GM13977 (cell line): Measurements from ENCODE around the gene NCLN.
"Not testable (repeated sequence)": the region's sequence is repeated elsewhere in the genome, so short reads cannot be mapped to it uniquely, and the experiment has no call there.

ENCODE experiments used
- DNase-seq: peaks from one replicate; pipeline ENCODE4 v3.0.0; 2012; ENCODE audit warnings: low spot score
- CTCF ChIP-seq: IDR thresholded peaks from 2 replicates; pipeline ENCODE4 v1.5.1; 2012; ENCODE audit warnings: mild to moderate bottlenecking, control low read depth; ENCODE audit not compliant: insufficient read depth; ENCODE audit errors: extremely low read depth, missing control alignments
- in situ Hi-C: fragments of 300-500 bp; cut with MboI; formaldehyde crosslinking; loops from one replicate; pipeline ENCODE4 v1.12.0; 2022; ENCODE audit warnings: low sequenced_read_pairs, low pct_unique_long_range_greater_than_20kb, mixed read lengths, inconsistent platforms; ENCODE audit not compliant: unreplicated experiment

NCLN gene

GRCh38 chr19:3189702-3190469, 4.2 kb downstream of the NCLN start:
- TF ChIP-seq CTCF = no peak
- no peak for DNase-seq
- in situ Hi-C loops = no loop called here

GRCh38 chr19:3190470-3190770, 4.7 kb downstream of the NCLN start:
- no peak for DNase-seq
- in situ Hi-C loops = no loop called here
- no peak for TF ChIP-seq CTCF

GRCh38 chr19:3190921-3191805, 5.4 kb downstream of the NCLN start:
- no peak for DNase-seq
- in situ Hi-C loops = no loop called here
- no peak for TF ChIP-seq CTCF

GRCh38 chr19:3191806-3192104, 6.0 kb downstream of the NCLN start:
- in situ Hi-C loops = not testable (repeated sequence)

GRCh38 chr19:3192228-3192635, 6.5 kb downstream of the NCLN start:
- DNase-seq = no peak
- no peak for TF ChIP-seq CTCF
- in situ Hi-C loops = no loop called here

More at GRCh38 chr19:3191806-3192104, 6.0 kb downstream of the NCLN start:
- DNase-seq = not testable (repeated sequence)

GRCh38 chr19:3192684-3193083, 7.0 kb downstream of the NCLN start:
- TF ChIP-seq CTCF = no peak
- in situ Hi-C loops = no loop called here
- no peak for DNase-seq
